MM.1S (cell line): ENCODE results near the gene RYR2.

Experiments used
- DNase-seq: peaks from one replicate; pipeline ENCODE4 v3.0.0-alpha.2; 2015
- H2AFZ ChIP-seq: fragments of 300-600 bp; sonication (generic); 2 replicates; pipeline ENCODE4 v1.6.0; 2016; ENCODE audit warnings: antibody characterized with exemption, low read length
- H3F3A ChIP-seq: fragments of 300-600 bp; sonication (generic); 2 replicates; pipeline ENCODE4 v1.6.1; 2016; ENCODE audit warnings: mild to moderate bottlenecking, antibody characterized with exemption, low read length, moderate library complexity, mixed read lengths; ENCODE audit not compliant: insufficient read depth
- H3K27ac ChIP-seq: fragments of 300-600 bp; sonication (generic); 2 replicates; pipeline ENCODE4 v1.5.1; 2016; ENCODE audit warnings: mild to moderate bottlenecking, low read length
- H3K27me3 ChIP-seq: fragments of 300-600 bp; sonication (generic); replicated peaks from 2 replicates; pipeline ENCODE4 v1.6.0; 2016; ENCODE audit warnings: low read length; ENCODE audit not compliant: insufficient read depth
- H3K36me3 ChIP-seq: fragments of 300-600 bp; sonication (generic); replicated peaks from 2 replicates; pipeline ENCODE4 v1.6.1; 2016; ENCODE audit warnings: mild to moderate bottlenecking, low read length, mixed read lengths; ENCODE audit not compliant: insufficient read depth
- H3K4me1 ChIP-seq: fragments of 300-600 bp; sonication (generic); 2 replicates; pipeline ENCODE4 v1.6.1; 2016; ENCODE audit warnings: low read length, mixed read lengths
- H3K4me2 ChIP-seq: fragments of 300-600 bp; sonication (generic); 2 replicates; pipeline ENCODE4 v1.6.0; 2016; ENCODE audit warnings: low read depth, low read length
- H3K4me3 ChIP-seq: fragments of 300-600 bp; sonication (generic); 2 replicates; pipeline ENCODE4 v1.5.1; 2016; ENCODE audit warnings: low read length, mixed read lengths
- H3K79me2 ChIP-seq: fragments of 300-600 bp; sonication (generic); 2 replicates; pipeline ENCODE4 v1.6.1; 2016; ENCODE audit warnings: mixed run types, low read length, mixed read lengths
- H3K9ac ChIP-seq: fragments of 300-600 bp; sonication (generic); 2 replicates; pipeline ENCODE4 v1.6.1; 2016; ENCODE audit warnings: low read length, mixed read lengths
- H3K9me2 ChIP-seq: fragments of 300-600 bp; sonication (generic); replicated peaks from 2 replicates; pipeline ENCODE4 v1.6.1; 2016; ENCODE audit warnings: mild to moderate bottlenecking, low read length, mixed read lengths; ENCODE audit not compliant: insufficient read depth
- H3K9me3 ChIP-seq: fragments of 300-600 bp; sonication (generic); replicated peaks from 2 replicates; pipeline ENCODE4 v1.6.1; 2016; ENCODE audit warnings: mild to moderate bottlenecking, low read length, mixed read lengths; ENCODE audit not compliant: insufficient read depth
- H4K20me1 ChIP-seq: fragments of 300-600 bp; sonication (generic); 2 replicates; pipeline ENCODE4 v1.6.1; 2016; ENCODE audit warnings: mild to moderate bottlenecking, low read length, moderate library complexity, mixed read lengths; ENCODE audit not compliant: insufficient read depth
- EZH2 ChIP-seq: fragments of 300-600 bp; sonication (generic); optimal IDR thresholded peaks from 2 replicates; pipeline ENCODE3; 2017; ENCODE audit warnings: low read depth, mild to moderate bottlenecking, antibody characterized with exemption, low read length, mixed read lengths
- EZH2phosphoT487 ChIP-seq: fragments of 300-600 bp; sonication (generic); IDR thresholded peaks from 2 replicates; pipeline ENCODE4 v1.6.1; 2018; ENCODE audit warnings: antibody characterized with exemption, low read length
- TF ChIP-seq, protein P1 (sequence below): fragments of 300-600 bp; sonication (generic); IDR thresholded peaks from 2 replicates; pipeline ENCODE4 v1.5.1; 2016; ENCODE audit warnings: antibody characterized with exemption, low read length, mixed read lengths

RYR2 gene

DNA sequence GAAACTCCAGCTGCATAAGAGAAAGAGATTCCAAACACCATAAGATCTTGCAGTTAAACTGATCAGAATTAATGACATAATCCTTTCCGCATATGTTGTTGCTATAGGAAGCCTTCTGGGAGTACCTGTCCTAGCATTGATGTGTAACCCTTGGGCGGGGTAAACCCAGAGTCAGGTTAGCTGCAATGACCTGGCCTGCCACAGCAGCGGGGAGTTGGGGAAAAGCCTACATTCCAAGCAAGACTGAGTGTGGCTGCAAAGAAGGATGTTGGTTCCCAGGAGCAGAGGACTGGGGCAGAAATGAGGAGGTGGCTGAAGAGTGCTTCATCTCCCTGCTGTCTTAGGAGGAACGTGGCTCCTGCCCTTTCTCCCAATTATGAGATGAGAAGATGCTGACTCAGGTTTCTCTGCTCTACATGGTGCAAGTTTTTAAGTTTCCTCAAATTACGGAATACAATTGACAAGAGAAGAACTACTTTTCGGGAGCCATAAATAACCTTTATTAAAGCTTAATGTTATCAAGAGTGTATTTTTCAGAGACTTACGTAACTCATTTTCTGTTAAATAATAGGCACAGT is 142.1 kb downstream of the RYR2 start:
- H3K9me2 ChIP-seq, result no peaks in the 10 kb centered on the region
- H3K4me2 ChIP-seq, result no peak overlapping the region
- no peak overlapping the region for H3K4me3 ChIP-seq
- no peak overlapping the region for H2AFZ ChIP-seq
- DNase-seq, result no peak
- H3K9me3 ChIP-seq, result no peaks in the 10 kb centered on the region
- no peaks in the 10 kb centered on the region for H3K36me3 ChIP-seq
- no peak for TF ChIP-seq EZH2phosphoT487
- no peak for TF ChIP-seq EZH2
- TF ChIP-seq, protein P1, sequence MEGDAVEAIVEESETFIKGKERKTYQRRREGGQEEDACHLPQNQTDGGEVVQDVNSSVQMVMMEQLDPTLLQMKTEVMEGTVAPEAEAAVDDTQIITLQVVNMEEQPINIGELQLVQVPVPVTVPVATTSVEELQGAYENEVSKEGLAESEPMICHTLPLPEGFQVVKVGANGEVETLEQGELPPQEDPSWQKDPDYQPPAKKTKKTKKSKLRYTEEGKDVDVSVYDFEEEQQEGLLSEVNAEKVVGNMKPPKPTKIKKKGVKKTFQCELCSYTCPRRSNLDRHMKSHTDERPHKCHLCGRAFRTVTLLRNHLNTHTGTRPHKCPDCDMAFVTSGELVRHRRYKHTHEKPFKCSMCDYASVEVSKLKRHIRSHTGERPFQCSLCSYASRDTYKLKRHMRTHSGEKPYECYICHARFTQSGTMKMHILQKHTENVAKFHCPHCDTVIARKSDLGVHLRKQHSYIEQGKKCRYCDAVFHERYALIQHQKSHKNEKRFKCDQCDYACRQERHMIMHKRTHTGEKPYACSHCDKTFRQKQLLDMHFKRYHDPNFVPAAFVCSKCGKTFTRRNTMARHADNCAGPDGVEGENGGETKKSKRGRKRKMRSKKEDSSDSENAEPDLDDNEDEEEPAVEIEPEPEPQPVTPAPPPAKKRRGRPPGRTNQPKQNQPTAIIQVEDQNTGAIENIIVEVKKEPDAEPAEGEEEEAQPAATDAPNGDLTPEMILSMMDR, result no peak
- H3K9ac ChIP-seq, result no peak overlapping the region
- no peaks in the 10 kb centered on the region for H3K4me1 ChIP-seq
- no peaks in the 10 kb centered on the region for H3K27me3 ChIP-seq
- no peak overlapping the region for H3K27ac ChIP-seq
- H3K79me2 ChIP-seq, result no peaks in the 10 kb centered on the region
- H4K20me1 ChIP-seq, result no peaks in the 10 kb centered on the region
- no peaks in the 10 kb centered on the region for H3F3A ChIP-seq

DNA sequence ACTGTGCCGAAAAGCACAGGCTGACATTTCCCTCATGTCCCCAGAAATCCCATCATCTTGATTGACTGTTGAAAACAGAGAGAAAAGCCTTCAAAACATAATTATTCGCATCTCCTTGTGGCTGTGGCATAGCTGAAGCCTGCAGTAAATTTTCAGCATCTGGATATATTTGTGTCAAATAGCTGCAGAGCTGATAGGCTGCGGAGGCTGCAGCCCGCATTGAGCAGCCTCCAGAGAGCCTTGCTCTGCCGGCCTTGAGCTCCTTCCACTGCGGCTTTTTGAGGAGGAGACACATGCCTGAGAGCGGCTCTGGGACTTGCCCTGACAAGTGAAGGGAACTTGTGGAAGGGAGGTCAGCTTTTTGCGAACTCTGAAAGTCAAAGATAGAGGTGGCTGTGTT is 144.7 kb downstream of the RYR2 start:
- Histone ChIP-seq H3K79me2 (no peaks in the 10 kb centered on the region), H3K9me2 (no peaks in the 10 kb centered on the region), H3K9me3 (no peaks in the 10 kb centered on the region), H3K9ac (no peak overlapping the region), H2AFZ (no peak overlapping the region), H3K4me1 (no peaks in the 10 kb centered on the region), H3K27me3 (no peaks in the 10 kb centered on the region), H3K4me2 (no peak overlapping the region), H3K4me3 (no peak overlapping the region), H3K27ac (no peak overlapping the region), H3K36me3 (no peaks in the 10 kb centered on the region), H4K20me1 (no peaks in the 10 kb centered on the region), H3F3A (no peaks in the 10 kb centered on the region)
- TF ChIP-seq EZH2 (no peak), EZH2phosphoT487 (no peak)
- TF ChIP-seq, protein P1, result no peak
- DNase-seq, result no peak

DNA sequence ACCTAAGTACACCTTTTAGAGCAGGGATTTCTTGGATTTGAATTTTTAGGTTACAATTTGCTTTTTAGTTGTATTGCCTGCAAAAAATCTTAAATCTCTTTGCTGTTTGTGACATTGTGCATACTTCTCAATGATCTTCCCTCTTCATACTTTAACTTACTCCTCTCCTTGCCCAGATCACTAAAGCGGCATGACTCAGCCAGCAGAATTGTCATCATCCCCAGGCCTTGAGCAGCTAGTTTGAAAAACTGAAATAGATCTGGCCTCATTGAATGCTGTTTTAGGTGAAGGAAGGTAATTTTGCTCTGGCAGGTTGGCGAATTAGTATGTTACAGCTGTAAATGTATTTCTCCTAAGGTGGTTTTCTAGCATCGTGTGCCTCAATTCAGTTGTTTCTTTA is 145.9 kb downstream of the RYR2 start:
- H3K4me1 ChIP-seq, result no peaks in the 10 kb centered on the region
- H3K4me2 ChIP-seq, result no peak overlapping the region
- no peaks in the 10 kb centered on the region for H3F3A ChIP-seq
- H3K27ac ChIP-seq, result no peak overlapping the region
- no peak for TF ChIP-seq EZH2phosphoT487
- no peak for TF ChIP-seq EZH2
- TF ChIP-seq, protein P1, result no peak
- H3K36me3 ChIP-seq, result no peaks in the 10 kb centered on the region
- H3K9ac ChIP-seq, result no peak overlapping the region
- H2AFZ ChIP-seq, result no peak overlapping the region
- H3K9me3 ChIP-seq, result no peaks in the 10 kb centered on the region
- no peaks in the 10 kb centered on the region for H3K9me2 ChIP-seq
- no peak for DNase-seq
- H4K20me1 ChIP-seq, result no peaks in the 10 kb centered on the region
- no peaks in the 10 kb centered on the region for H3K79me2 ChIP-seq
- H3K27me3 ChIP-seq, result no peaks in the 10 kb centered on the region
- H3K4me3 ChIP-seq, result no peak overlapping the region
